Measurements from ENCODE around the gene SPINK4.
A peak's percentile ranks its signal among the peaks of the same experiment; 100 is the strongest.

SPINK4 gene

DNA sequence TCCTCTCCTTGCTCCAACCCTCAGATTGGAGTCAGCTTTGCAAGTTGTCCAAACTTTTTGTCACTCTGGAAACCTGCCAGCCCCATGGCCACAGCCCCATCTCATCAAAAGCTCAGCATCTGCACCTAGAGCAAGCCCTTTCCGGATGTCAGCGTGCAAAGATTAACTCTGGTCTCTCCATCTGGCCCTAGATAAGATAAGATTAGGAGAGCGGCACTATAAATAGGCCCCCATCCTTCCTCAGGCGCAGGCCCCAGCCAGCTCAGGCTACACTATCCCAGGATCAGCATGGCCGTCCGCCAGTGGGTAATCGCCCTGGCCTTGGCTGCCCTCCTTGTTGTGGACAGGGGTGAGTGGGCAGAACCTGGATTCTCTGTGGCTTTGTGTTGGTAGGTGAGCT is at the start of gene SPINK4:
Gene SPINK4 (plus strand): TSS at position 247 of the 400 bp plus-strand sequence. CDS start 42 bp downstream, at position 289.
- DNase-seq (ENCODE audit: low read depth in 2 of 2) = no peak

- DNase-seq (ENCODE audit: low read depth in 2 of 2) = no peak
Observed at GRCh38 chr9:33192493-33193255, 47.3 kb upstream of the SPINK4 start.

- DNase-seq (ENCODE audit: low read depth in 2 of 2) = no peak
Observed at GRCh38 chr9:33193818-33194217, 46.1 kb upstream of the SPINK4 start.

- DNase-seq (ENCODE audit: low read depth in 2 of 2) = no peak
Observed at GRCh38 chr9:33196736-33197135, 43.2 kb upstream of the SPINK4 start.

DNA sequence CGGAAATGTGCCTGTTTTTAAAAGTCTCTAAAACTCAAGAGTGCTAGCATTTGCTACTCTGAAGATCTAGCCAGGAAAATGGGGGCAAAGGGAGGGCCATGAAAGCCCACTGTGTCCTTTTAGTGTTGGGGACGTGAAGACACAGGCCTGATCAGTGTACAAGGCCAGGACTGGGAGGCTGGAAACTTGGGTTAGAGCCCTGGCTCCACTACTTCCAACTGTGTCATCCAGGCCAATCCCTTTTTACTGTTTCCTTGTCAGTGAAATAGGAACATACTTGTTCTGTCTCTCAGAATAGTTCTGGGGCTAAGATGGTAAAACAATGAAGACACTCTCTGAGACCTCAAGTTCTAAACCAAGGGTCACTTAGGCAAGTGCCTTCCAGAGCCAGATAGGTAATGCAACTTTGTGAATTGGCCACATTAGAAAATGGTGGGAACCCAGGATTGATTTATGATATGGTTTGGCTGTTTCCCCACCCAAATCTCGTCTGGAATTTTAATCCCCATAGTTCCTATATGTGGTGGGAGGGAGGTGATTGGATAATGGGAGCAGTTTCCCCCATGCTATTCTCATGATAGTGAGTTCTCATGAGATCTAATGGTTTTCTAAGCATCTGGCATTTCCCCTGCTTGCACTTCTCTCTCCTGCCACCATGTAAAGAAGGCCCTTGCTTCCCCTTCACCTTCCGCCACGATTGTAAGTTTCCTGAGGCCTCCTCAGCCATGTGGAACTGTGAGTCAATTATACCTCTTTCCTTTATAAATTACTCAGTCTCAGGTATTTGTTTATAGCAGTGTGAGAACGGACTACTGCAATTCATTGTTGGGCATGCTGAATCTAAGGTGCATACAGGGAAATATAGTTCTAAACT is 42.5 kb upstream of the SPINK4 start:
- no peak for DNase-seq (ENCODE audit: low read depth in 2 of 2)

- no peak for DNase-seq (ENCODE audit: low read depth in 2 of 2)
Observed at GRCh38 chr9:33198165-33198564, 41.8 kb upstream of the SPINK4 start.

- DNase-seq (ENCODE audit: low read depth in 2 of 2) = no peak
Observed at GRCh38 chr9:33202018-33202417, 37.9 kb upstream of the SPINK4 start.

DNA sequence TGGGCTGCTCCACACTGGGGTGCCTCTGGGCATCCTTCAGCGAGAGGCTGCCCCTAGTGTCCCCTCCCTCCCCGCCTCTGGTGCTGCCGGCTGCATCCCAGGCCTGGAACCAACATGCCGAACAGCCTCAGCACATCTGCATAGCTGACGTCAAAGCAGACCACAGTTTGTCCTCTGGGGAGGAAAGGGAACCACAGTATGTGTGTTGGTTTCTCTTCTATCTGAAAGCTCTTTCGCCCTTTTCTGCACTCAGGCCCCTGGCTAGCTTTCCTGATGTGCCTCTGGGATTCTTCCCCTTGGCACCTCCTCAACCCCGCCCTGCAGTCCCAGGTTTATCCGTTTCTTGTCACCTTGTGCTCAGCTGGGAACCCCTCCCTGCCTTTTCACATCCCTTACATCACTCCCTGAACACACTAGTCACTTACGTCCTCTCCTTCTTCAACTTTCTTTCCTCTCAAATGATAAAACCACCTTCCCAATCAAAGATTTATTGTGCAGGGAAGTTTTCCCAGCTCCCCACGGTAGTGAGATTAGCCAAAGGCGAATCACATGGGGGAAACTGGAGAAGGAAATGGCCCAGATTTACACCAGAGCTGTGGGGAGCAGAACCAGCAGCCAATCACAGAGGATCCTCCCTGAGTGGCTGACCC is 37.3 kb upstream of the SPINK4 start:
- peak; percentile 12 to 17 for DNase-seq (ENCODE audit: low read depth in 2 of 2)

DNA sequence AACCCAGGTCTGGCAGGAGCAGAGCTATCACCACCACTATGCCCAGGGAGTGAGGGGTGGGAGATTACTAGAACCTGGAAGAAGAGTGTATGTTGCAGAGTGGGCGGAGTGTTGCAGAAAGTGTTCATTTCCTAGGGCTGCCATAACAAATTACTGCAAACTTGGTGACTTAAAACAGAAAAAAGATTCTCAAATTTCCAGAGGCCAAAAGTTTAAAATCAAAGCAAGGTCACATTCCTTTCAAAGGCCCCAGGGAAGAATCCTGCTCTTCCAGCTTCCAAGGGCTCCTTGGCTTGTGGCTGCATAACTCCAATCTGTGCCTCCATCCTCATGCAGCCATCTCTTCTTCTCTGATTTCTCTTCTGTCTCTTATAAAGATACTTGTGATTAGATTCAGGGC is 30.6 kb upstream of the SPINK4 start:
- no peak for DNase-seq (ENCODE audit: low read depth in 2 of 2)

GRCh38 chr9:33210006-33210715 is 29.8 kb upstream of the SPINK4 start:
- DNase-seq (ENCODE audit: low read depth in 2 of 2) = no peak

GRCh38 chr9:33211695-33212393 is 28.1 kb upstream of the SPINK4 start:
- no peak for DNase-seq (ENCODE audit: low read depth in 2 of 2)

DNA sequence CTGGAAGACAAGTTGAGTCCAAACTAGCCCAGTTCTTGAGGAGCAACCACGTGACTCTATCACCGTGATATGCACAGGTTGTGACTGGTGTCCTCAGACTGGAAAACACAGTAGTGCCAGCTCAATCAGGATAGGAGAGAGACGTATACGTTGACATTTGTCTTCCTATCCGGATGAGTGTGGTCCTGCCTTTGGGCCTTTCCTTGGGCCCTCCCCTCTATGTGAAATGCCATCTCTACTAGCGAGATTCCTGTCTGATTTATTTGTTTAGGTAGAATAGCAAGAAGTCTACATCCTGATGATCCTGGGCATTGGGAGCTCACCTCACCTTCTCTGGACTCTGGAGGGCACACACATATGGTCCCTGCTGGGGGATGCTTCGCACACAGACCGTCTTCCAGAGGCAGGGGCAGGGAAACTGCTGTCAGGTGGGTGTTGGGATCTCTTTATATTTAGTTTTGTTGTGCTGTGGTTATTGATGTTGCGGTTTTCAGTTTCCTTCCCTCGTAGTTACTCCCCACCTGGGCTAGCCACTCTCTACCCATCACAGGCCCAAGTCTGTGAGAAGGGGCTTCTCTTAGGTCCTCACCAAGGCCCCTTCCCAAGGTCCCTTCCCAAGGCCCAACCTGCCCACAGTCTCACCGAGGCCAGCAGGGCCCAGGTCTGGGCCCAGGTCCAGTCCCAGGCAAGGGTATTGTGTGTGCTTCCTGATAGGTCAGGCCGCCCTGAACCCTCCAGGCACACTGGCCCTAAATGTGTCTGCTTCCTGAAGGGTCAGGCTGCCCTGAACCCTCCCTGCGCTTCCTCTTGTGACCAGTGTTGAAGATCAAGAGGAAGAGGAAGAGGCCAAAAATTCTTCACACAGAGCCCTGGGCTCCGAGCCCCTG is 19.0 kb upstream of the SPINK4 start:
- DNase-seq (ENCODE audit: low read depth in 2 of 2) = no peak

- DNase-seq (ENCODE audit: low read depth in 2 of 2) = no peak
Observed at GRCh38 chr9:33221568-33221884, 18.4 kb upstream of the SPINK4 start.

- no peak for DNase-seq (ENCODE audit: low read depth in 2 of 2)
Observed at GRCh38 chr9:33222031-33222430, 17.9 kb upstream of the SPINK4 start.

- DNase-seq (ENCODE audit: low read depth in 2 of 2) = no peak
Observed at GRCh38 chr9:33223696-33224095, 16.3 kb upstream of the SPINK4 start.

DNA sequence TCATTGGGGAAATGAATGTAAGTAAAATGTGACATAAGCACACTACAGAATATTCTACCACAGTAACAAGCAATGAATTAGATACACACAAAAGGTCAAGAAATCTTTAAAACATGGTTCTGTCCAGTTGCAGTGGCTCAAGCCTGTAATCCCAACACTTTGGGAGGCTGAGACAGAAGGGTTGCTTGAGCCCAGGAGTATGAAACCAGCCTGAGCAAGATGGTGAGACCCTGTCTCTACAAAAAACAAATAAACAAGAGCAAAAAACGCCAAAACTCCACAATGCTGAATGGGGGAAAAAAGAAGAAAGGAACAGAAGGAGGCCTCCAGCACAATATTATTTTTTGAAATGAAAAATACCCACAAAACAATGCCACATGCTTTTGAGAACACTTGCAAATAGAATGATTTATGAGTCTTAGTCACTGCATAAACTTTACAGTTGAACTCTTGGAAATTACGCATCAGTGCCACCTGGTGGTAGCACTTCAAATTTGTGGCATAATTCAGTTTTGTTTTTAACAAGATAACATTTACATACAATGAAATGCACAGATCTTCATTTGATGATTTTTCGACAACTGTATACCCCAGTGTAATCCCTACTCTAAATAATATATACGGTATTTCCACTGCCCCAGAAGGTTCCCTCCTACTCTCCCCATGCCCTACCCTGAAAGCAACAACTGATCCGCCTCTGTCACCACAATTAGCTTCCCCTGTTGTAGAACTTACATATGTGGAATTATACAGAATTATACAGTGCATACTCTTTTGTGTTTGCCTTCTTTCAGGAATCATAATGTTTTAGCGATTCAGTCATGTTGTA is 14.4 kb upstream of the SPINK4 start:
- DNase-seq (ENCODE audit: low read depth in 2 of 2) = peak; percentile 27 to 65

- no peak for DNase-seq (ENCODE audit: low read depth in 2 of 2)
Observed at GRCh38 chr9:33227008-33227398, 13.0 kb upstream of the SPINK4 start.

- DNase-seq (ENCODE audit: low read depth in 2 of 2) = no peak
Observed at GRCh38 chr9:33227741-33228140, 12.2 kb upstream of the SPINK4 start.

DNA sequence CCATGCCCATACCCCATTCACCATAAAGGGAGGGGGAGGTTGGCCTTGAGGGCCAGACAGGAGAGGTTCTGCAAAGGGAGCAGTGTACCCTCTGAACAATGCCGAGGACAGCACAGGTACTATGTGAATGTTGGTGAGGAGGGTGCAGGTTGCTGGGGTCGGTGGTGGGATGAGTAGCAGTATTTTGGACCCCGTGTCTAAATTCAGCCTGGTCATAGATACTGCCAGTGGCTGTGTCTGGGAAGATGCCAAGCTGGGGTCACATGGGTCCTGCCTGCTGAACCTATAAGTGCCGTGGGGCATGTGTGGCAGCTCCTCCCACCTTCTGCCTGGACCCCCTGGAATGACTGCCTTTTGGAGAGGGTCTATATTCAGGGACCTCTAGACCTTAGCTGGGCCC is 11.4 kb upstream of the SPINK4 start:
- DNase-seq (ENCODE audit: low read depth in 2 of 2) = no peak
